C4-2B (cell line): ENCODE measurements around the gene PYHIN1.

ENCODE experiments used
- CTCF ChIP-seq: fragments of 450-650 bp; conservative IDR thresholded peaks from 2 replicates; pipeline ENCODE4 v1.5.1; 2017; ENCODE audit warnings: mild to moderate bottlenecking
- ZFX ChIP-seq: fragments of 450-650 bp; IDR thresholded peaks from 2 replicates; pipeline ENCODE4 v1.6.1; 2017

- no peak for TF ChIP-seq CTCF
- TF ChIP-seq ZFX, result no peak
These were observed at the start of gene PYHIN1 for GRCh38 chr1:158931055-158931737.
